A673 (cell line): ENCODE measurements around the gene TAX1BP1.

Source experiments
- CTCF ChIP-seq: fragments of 300-800, 200-600 bp; sonication (generic); conservative IDR thresholded peaks from 2 replicates; pipeline ENCODE4 v1.5.1; 2017; ENCODE audit warnings: low read depth, mild to moderate bottlenecking, antibody characterized with exemption, low read length, moderate library complexity, mixed read lengths
- EZH2 ChIP-seq: fragments of 200-600 bp; sonication (generic); IDR thresholded peaks from 2 replicates; pipeline ENCODE4 v1.6.1; 2017; ENCODE audit warnings: borderline replicate concordance, low read depth, mild to moderate bottlenecking, mixed read lengths, antibody characterized with exemption, low read length; ENCODE audit not compliant: poor library complexity, severe bottlenecking

- TF ChIP-seq CTCF (no peak), EZH2 (no peak)
Measured at GRCh38 chr7:27840313-27840712, 100.4 kb downstream of the TAX1BP1 start.
